BJ (cell line): ENCODE data around the gene PNRC1. TPM values are rescaled to one million over a fixed set of nuclear protein-coding genes. Genes with fewer than 3 reads are reported as not detected.
A peak's percentile ranks its signal among the peaks of the same experiment; 100 is the strongest.
"Not testable (repeated sequence)": the region's sequence is repeated elsewhere in the genome, so short reads cannot be mapped to it uniquely, and the experiment has no call there.

Experiments used
- CTCF ChIA-PET: fragments of 350-600 bp; formaldehyde crosslinking; extraction: SDS; loops from one replicate; lab custom pipeline; 2021; ENCODE audit warnings: antibody characterized with exemption, inconsistent platforms; lab: Yijun Ruan, JAX
- POLR2A ChIA-PET: fragments of 300-600 bp; sonication (Branson Sonifier 250); formaldehyde crosslinking; extraction: SDS; loops from one replicate; lab custom pipeline; 2021; ENCODE audit warnings: antibody characterized with exemption; lab: Charles Lee
- DNase-seq: peaks from one replicate; pipeline ENCODE4 v3.0.0-alpha.2; 2011; ENCODE audit warnings: low read depth
- H3K27me3 ChIP-seq: 2 replicates; pipeline ENCODE4 v1.6.0; 2011; ENCODE audit warnings: low read length; ENCODE audit not compliant: control insufficient read depth, insufficient read depth
- H3K36me3 ChIP-seq: 2 replicates; pipeline ENCODE4 v1.5.1; 2011; ENCODE audit warnings: low read length; ENCODE audit not compliant: control insufficient read depth, insufficient read depth
- H3K4me3 ChIP-seq: 2 replicates; pipeline ENCODE4 v1.5.1; 2011; ENCODE audit warnings: low read depth, mild to moderate bottlenecking, control low read depth, low read length
- polyA plus RNA-seq: library from polyadenylated mRNA; depleted of rRNA; stranded (reverse); fragments of >200 nt; gene quantifications from 2 replicates; pipeline ENCODE4 v1.2.3, GENCODE V29; 2011
- TF ChIP-seq, protein P1 (sequence below): IDR thresholded peaks from 2 replicates; pipeline ENCODE4 v1.5.1; 2011; ENCODE audit warnings: low read depth, mild to moderate bottlenecking, control low read depth, inconsistent platforms, low read length, moderate library complexity; ENCODE audit not compliant: insufficient read depth

PNRC1 gene
- polyA plus RNA-seq, 1 experiment: 5.6 TPM

DNA sequence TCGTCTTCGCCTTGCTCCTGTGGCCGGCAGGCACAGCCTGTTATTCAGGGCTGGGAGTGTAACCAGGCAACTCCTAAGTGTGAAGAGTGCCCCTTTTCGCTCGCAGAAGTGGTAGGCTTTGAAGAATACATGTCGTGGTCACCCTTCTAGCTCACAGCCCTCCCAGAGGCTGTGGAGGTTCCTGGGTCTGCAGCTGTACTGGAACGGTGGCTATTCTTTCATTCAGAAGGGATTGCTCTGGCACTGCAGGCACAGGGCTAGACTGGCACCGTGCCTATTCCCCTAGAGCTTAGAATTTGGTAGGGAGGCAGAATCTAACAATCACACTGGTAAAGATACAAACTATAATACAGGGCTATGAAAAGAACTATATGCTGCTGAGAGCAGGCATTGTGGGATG, 38.4 kb downstream of the PNRC1 start:
- ChIA-PET POLR2A (no interaction called here), CTCF (interaction anchor here (0.6 to 1.0 kb wide), 2 partner anchors 36 to 254 kb away, joined by 3 read pairs; no protein-coding TSS in a partner anchor)
- DNase-seq: no peak

DNA sequence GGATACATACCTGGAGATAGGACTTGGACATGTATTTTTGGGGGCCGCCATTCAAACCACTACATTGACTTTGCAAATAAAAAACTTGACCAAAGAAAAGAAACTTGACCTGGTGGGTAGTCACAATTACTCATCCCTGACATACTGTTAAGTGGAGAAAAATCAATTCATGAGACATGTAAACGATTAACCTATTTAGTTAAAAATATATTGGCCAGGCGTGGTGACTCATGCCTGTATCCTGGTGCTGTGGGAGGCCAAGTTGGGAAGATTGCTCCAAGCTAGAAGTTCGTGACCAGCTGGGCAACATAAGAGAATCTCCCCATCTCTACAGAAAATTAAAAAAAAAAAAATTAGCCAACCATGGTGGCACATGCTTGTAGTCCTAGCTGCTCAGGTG, 39.8 kb downstream of the PNRC1 start:
- ChIA-PET POLR2A (no interaction called here), CTCF (interaction anchor here (1.1 to 1.5 kb wide), 3 partner anchors 123 to 161 kb away, joined by 3 to 7 read pairs (median 4); no protein-coding TSS in a partner anchor)
- H3K36me3 ChIP-seq: no peaks in the 10 kb centered on the region
- H3K27me3 ChIP-seq: peaks cover 8% of the 10 kb centered on the region
- no peak overlapping the region for H3K4me3 ChIP-seq
- no peak for DNase-seq
- TF ChIP-seq, protein P1, sequence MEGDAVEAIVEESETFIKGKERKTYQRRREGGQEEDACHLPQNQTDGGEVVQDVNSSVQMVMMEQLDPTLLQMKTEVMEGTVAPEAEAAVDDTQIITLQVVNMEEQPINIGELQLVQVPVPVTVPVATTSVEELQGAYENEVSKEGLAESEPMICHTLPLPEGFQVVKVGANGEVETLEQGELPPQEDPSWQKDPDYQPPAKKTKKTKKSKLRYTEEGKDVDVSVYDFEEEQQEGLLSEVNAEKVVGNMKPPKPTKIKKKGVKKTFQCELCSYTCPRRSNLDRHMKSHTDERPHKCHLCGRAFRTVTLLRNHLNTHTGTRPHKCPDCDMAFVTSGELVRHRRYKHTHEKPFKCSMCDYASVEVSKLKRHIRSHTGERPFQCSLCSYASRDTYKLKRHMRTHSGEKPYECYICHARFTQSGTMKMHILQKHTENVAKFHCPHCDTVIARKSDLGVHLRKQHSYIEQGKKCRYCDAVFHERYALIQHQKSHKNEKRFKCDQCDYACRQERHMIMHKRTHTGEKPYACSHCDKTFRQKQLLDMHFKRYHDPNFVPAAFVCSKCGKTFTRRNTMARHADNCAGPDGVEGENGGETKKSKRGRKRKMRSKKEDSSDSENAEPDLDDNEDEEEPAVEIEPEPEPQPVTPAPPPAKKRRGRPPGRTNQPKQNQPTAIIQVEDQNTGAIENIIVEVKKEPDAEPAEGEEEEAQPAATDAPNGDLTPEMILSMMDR: no peak

More for the DNA sequence above, 38.4 kb downstream of the PNRC1 start:
- H3K27me3 ChIP-seq: peaks cover 8% of the 10 kb centered on the region
- no peaks in the 10 kb centered on the region for H3K36me3 ChIP-seq
- H3K4me3 ChIP-seq: no peak overlapping the region
- TF ChIP-seq, protein P1: no peak

DNA sequence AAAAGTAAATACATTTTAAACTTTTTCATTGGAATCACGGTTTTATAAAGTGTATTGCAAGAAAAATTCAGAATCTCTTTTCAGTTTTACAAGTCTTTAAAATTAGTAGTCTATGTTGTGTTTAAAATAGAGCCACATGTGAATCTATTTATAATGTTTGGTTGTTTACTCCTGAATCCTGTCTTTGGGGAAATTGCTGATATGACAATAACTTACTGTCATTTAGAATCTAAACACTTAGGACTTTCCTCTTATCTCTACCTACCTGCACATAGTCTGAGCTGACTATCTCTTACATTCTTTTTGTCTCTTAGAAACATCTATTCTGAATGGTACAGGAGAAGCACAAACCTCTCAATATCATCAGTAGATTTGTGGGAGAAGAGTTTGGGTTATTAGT, 41.4 kb downstream of the PNRC1 start:
- TF ChIP-seq, protein P1: no peak
- Histone ChIP-seq H3K4me3 (no peak overlapping the region), H3K36me3 (no peaks in the 10 kb centered on the region), H3K27me3 (peaks cover 6% of the 10 kb centered on the region)
- no peak for DNase-seq
- ChIA-PET CTCF (interaction anchor here (1.3 to 1.7 kb wide), 4 partner anchors 10 to 139 kb away, joined by 4 to 6 read pairs (median 4); no protein-coding TSS in a partner anchor), POLR2A (no interaction called here)

DNA sequence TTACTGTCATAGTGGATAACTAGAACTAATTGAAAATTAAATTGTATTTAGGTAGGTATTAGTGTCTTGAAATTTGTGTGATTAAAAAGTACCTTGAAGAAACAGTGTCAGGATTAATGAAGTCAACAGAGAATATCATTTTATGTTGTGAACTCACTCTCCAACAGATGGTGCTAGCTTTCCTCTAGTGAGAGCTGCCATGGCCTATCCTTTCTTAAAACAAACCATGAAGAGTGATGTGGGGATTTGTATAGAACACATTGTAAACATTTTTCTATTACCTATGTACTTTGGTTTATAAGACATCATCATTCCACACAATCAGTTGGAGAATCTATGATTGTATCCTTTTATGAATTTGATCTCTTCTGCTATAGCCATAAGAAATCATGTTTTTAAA, 42.1 kb downstream of the PNRC1 start:
- H3K36me3 ChIP-seq: no peaks in the 10 kb centered on the region
- no peak for DNase-seq
- H3K4me3 ChIP-seq: no peak overlapping the region
- POLR2A ChIA-PET: no interaction called here
- TF ChIP-seq, protein P1: peak; percentile 59
- CTCF ChIA-PET: interaction anchor here (0.7 to 1.7 kb wide), 8 partner anchors 9 to 258 kb away, joined by 3 to 6 read pairs (median 4); no protein-coding TSS in a partner anchor
- H3K27me3 ChIP-seq: peaks cover 5% of the 10 kb centered on the region

DNA sequence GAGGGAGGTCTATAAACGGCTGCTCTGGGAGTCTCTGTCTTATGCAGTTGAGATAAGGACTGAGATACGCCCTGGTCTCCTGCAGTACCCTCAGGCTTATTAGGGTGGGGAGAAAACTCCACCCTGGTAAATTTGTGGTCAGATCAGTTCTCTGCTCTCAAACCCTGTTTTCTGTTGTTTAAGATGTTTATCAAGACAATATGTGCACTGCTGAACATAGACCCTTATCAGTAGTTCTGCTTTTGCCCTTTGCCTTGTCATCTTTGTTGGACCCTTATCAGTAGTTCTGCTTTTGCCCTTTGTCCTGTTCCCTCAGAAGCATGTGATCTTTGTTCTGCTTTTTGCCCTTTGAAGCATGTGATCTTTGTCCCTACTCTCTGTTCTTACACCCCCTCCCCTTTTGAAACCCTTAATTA, 47.7 kb downstream of the PNRC1 start:
- H3K36me3 ChIP-seq, POLR2A ChIA-PET, H3K27me3 ChIP-seq, H3K4me3 ChIP-seq, CTCF ChIA-PET, DNase-seq: not testable (repeated sequence)

DNA sequence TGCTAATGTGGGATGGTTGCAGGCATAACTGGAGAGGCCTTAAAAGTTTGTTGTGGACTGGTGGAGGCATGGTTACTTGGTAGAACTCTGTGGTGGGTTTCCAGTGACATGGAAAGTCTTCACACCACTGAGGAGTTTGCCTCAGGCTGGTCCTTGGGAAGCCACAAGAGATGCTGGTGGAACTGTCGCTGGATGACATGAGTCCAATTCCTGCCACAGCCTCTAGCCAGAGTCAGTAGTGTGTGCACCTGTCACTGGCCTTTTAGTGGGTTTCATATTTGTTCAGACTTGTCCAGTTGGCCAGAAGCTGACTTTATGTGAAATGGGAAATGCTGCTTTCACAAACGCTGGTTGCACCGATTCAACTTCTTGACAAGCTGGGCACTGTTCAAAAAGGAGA, 51.0 kb downstream of the PNRC1 start:
- no peak for DNase-seq
- no peaks in the 10 kb centered on the region for H3K27me3 ChIP-seq
- TF ChIP-seq, protein P1: no peak
- no peak overlapping the region for H3K4me3 ChIP-seq
- no peaks in the 10 kb centered on the region for H3K36me3 ChIP-seq
- ChIA-PET POLR2A (no interaction called here), CTCF (interaction anchor here (1.0 kb wide), 3 partner anchors 9 to 170 kb away, joined by 3 to 5 read pairs (median 3); no protein-coding TSS in a partner anchor)
